Measurements from ENCODE around the gene LAMB1.

LAMB1 gene

DNA sequence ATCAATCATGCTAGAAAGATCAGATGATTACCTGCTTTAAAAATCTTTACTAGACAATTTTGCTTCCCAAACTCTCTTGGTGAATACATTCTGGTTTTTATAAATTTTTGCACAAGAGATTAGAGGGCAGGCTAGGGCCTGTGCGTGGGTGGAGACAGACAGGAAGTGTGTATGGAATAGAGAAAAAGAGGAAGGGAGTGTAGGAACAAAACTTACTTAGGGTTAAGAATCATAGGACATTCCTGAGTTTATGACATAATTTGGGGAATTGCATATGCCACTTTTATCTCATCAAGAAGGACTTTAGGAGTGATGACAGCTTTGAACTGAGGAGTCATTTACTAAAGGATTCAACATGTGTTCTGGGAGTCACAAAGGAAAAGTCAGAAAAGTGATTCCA lies 31.3 kb downstream of the LAMB1 start:
- no peak for DNase-seq (ENCODE audit: extremely low spot score)
- ChIA-PET POLR2A (no interaction called here), CTCF (no interaction called here)
- TF ChIP-seq, protein P1, sequence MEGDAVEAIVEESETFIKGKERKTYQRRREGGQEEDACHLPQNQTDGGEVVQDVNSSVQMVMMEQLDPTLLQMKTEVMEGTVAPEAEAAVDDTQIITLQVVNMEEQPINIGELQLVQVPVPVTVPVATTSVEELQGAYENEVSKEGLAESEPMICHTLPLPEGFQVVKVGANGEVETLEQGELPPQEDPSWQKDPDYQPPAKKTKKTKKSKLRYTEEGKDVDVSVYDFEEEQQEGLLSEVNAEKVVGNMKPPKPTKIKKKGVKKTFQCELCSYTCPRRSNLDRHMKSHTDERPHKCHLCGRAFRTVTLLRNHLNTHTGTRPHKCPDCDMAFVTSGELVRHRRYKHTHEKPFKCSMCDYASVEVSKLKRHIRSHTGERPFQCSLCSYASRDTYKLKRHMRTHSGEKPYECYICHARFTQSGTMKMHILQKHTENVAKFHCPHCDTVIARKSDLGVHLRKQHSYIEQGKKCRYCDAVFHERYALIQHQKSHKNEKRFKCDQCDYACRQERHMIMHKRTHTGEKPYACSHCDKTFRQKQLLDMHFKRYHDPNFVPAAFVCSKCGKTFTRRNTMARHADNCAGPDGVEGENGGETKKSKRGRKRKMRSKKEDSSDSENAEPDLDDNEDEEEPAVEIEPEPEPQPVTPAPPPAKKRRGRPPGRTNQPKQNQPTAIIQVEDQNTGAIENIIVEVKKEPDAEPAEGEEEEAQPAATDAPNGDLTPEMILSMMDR (IDR thresholded peaks at IDR 0.05; ENCODE audit: control extremely low read depth, extremely low read depth, low read depth, missing control alignments), result no peak

DNA sequence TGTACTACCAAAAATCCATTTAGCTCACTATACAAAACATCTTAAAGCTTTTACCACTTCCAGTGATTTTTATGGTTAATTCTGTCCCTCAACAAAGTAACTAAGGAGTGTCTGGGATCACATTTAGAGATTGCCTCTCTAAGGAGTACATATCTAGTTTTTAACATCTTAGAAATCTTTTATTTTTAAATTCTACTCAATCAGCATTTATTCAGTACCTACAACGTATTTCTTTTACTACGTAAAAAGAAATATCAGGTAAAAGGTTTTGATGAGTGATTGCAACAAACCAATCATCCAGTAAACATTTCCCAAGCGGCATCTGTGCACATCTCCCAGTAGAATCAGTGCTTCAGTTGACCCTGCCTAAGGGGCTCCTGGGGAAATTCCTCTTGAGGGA lies 31.9 kb downstream of the LAMB1 start:
- TF ChIP-seq, protein P1 (IDR thresholded peaks at IDR 0.05; ENCODE audit: control extremely low read depth, extremely low read depth, low read depth, missing control alignments), result no peak
- no peak for DNase-seq (ENCODE audit: extremely low spot score)
- CTCF ChIA-PET, result no interaction called here
- POLR2A ChIA-PET, result no interaction called here

DNA sequence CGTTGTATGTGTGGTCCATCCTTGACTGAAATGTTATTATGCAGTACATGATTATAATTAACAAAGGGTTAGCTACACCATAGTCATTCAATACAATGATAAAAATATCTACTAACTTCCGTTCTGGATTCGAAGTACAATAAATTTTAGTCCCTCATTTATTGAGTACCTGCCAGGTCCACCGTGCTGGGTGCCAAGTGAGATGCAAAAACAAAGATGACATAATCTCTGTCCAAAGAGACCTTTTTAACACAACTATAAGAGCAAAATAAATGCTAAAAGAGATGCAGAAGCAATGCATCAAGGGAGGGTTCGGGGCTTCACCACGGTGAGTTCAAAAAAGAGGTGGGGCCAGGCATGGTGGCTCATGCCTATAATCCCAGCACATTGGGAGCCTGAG lies 33.1 kb downstream of the LAMB1 start:
- ChIA-PET POLR2A (no interaction called here), CTCF (no interaction called here)
- no peak for DNase-seq (ENCODE audit: extremely low spot score)
- TF ChIP-seq, protein P1 (IDR thresholded peaks at IDR 0.05; ENCODE audit: control extremely low read depth, extremely low read depth, low read depth, missing control alignments), result no peak

DNA sequence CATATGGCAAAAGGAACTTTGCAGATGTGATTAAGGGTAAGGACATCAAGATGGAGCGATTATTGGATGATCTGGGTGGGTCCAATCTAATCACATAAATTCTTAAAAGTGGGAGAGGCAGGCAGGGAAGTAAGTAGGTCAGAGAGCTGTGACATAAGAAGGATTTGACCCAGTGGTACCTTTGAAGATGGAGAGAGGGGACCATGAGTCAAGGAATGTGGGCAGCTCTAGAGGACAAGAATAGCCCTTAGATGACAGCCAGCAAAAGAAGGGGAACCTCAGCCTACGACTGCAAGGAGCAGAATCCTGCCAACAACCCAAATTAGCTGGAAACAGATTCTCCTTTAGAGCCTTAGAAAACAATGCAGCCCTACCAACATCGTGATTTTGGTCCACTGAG lies 34.5 kb downstream of the LAMB1 start:
- POLR2A ChIA-PET, result no interaction called here
- TF ChIP-seq, protein P1 (IDR thresholded peaks at IDR 0.05; ENCODE audit: control extremely low read depth, extremely low read depth, low read depth, missing control alignments), result no peak
- no peak for DNase-seq (ENCODE audit: extremely low spot score)
- CTCF ChIA-PET, result no interaction called here

DNA sequence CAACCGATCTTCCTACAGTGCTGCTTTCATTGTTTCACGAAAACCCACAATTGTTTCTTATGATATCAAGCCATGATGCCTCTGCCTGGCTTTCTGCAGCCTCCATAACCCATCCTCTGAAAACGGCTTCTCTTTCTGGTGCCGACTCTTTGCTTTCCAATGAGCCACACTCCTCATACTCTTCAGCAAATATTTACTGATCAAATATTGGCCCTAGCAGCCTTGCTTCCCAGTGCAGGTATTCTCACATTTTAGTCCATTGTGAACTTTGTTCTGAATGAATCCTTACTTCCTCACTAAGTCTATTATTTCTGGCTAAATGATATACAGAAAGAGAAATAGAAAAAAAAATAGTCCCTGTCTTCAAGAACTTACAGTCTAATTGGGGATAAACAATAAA lies 35.5 kb downstream of the LAMB1 start:
- ChIA-PET POLR2A (no interaction called here), CTCF (no interaction called here)
- TF ChIP-seq, protein P1 (IDR thresholded peaks at IDR 0.05; ENCODE audit: control extremely low read depth, extremely low read depth, low read depth, missing control alignments), result no peak
- no peak for DNase-seq (ENCODE audit: extremely low spot score)

DNA sequence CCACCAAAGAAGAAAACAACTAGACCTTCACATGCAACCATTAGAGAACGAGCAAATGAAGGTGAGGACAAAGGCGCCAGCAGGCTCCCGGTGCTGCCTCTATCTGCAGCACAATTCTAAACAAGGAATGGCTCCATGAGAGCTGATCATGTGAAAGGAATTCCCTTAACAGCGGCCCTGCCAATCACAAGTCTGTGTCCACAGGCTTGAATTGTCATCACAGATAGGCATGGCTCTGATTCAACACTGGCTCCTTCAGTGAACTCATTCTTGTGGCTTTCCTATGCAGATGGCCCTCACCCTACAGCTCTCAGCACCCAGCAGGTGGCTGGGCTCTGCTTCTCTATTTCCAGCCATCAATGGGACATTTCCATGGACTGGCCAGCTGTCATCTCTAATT lies 36.2 kb downstream of the LAMB1 start:
- ChIA-PET CTCF (interaction anchor here (0.8 to 1.6 kb wide), 2 partner anchors 12 to 47 kb away, joined by 3 to 5 read pairs; no protein-coding TSS in a partner anchor), POLR2A (no interaction called here)
- no peak for DNase-seq (ENCODE audit: extremely low spot score)

More for the DNA sequence above, 36.2 kb downstream of the LAMB1 start:
- TF ChIP-seq, protein P1 (IDR thresholded peaks at IDR 0.05; ENCODE audit: control extremely low read depth, extremely low read depth, low read depth, missing control alignments), result no peak

All from GM10248 (cell line).